IgD-negative memory B cell (primary cell): Measurements from ENCODE around the gene KIF4A. TPM values are rescaled to one million over a fixed set of nuclear protein-coding genes. Genes with fewer than 3 reads are reported as not detected.

Experiments used
- H3K27ac Mint-ChIP-seq, 3 donors: one replicate each; pipeline ENCODE4 v1.8.0; 2020 to 2022; ENCODE audit warnings: mild to moderate bottlenecking in 3 of 3, mixed read lengths in 3 of 3, moderate library complexity in 1 of 3
- H3K27me3 Mint-ChIP-seq: one replicate; pipeline ENCODE4 v1.8.0; 2021; ENCODE audit warnings: mixed read lengths
- H3K36me3 Mint-ChIP-seq: one replicate; pipeline ENCODE4 v1.8.0; 2020; ENCODE audit warnings: mild to moderate bottlenecking, mixed read lengths
- H3K4me1 Mint-ChIP-seq, 3 donors: one replicate each; pipeline ENCODE4 v1.8.0; 2020 to 2022; ENCODE audit warnings: mixed read lengths in 3 of 3, mild to moderate bottlenecking in 1 of 3
- H3K4me3 Mint-ChIP-seq, 4 donors: one replicate each; pipeline ENCODE4 v1.8.0; 2020 to 2022; ENCODE audit warnings: mild to moderate bottlenecking in 4 of 4, mixed read lengths in 4 of 4, moderate library complexity in 3 of 4
- H3K9me3 Mint-ChIP-seq, 3 donors: one replicate each; pipeline ENCODE4 v1.8.0; 2020 to 2021; ENCODE audit warnings: mixed read lengths in 3 of 3, mild to moderate bottlenecking in 1 of 3
- polyA plus RNA-seq: library from polyadenylated mRNA; unstranded; fragments of 300-500 nt; fragmentation: Illumina TruSeq; gene quantifications from one replicate; pipeline ENCODE4 v1.2.3, GENCODE V29; 2021

KIF4A gene
- polyA plus RNA-seq, 1 donor from 2014 or later: not detected

- Mint-ChIP-seq H3K4me1 (peaks cover 3 to 6% (median 4%) of the 10 kb centered on the region in 3 donors), H3K4me3 (peak overlapping the region; percentile 91 to 98 (median 96)), H3K27me3 (peaks cover 2% of the 10 kb centered on the region), H3K9me3 (no peaks in the 10 kb centered on the region), H3K36me3 (no peaks in the 10 kb centered on the region), H3K27ac (peak overlapping the region in 2 of 3 donors; percentile 44 to 59)
These were observed 145.1 kb downstream of the KIF4A start for GRCh38 chrX:70434914-70435586.

- Mint-ChIP-seq H3K27ac (no peak overlapping the region), H3K9me3 (no peaks in the 10 kb centered on the region), H3K27me3 (peaks cover 3% of the 10 kb centered on the region), H3K4me1 (peaks cover 3 to 6% (median 4%) of the 10 kb centered on the region in 3 donors), H3K4me3 (peak overlapping the region in 2 of 4 donors; percentile 72 to 77), H3K36me3 (peaks cover 2% of the 10 kb centered on the region)
These were observed 146.4 kb downstream of the KIF4A start for GRCh38 chrX:70436343-70436742.

- Mint-ChIP-seq H3K36me3 (peaks cover 6% of the 10 kb centered on the region), H3K9me3 (no peaks in the 10 kb centered on the region), H3K4me1 (peaks cover 3 to 6% (median 4%) of the 10 kb centered on the region in 3 donors), H3K27me3 (peaks cover 4% of the 10 kb centered on the region), H3K4me3 (peak overlapping the region in 1 of 4 donors; percentile 77), H3K27ac (no peak overlapping the region)
These were observed 147.1 kb downstream of the KIF4A start for GRCh38 chrX:70437011-70437410.

- H3K36me3 Mint-ChIP-seq: peaks cover 6% of the 10 kb centered on the region
- no peaks in the 10 kb centered on the region for H3K9me3 Mint-ChIP-seq
- H3K27me3 Mint-ChIP-seq: peaks cover 10% of the 10 kb centered on the region
- H3K4me1 Mint-ChIP-seq: peaks cover 3 to 6% (median 4%) of the 10 kb centered on the region in 3 donors
- H3K4me3 Mint-ChIP-seq: peak overlapping the region in 1 of 4 donors; percentile 21
- peak overlapping the region in 1 of 3 donors; percentile 27 for H3K27ac Mint-ChIP-seq
These were observed 148.2 kb downstream of the KIF4A start for GRCh38 chrX:70437921-70438665.

GRCh38 chrX:70439016-70439415 is 149.1 kb downstream of the KIF4A start:
- H3K36me3 Mint-ChIP-seq: peaks cover 6% of the 10 kb centered on the region
- H3K4me3 Mint-ChIP-seq: no peak overlapping the region
- H3K4me1 Mint-ChIP-seq: peaks cover 0 to 3% (median under 1%) of the 10 kb centered on the region in 3 donors
- H3K9me3 Mint-ChIP-seq: no peaks in the 10 kb centered on the region
- H3K27me3 Mint-ChIP-seq: peaks cover 16% of the 10 kb centered on the region
- no peak overlapping the region for H3K27ac Mint-ChIP-seq

GRCh38 chrX:70442224-70442623 is 152.3 kb downstream of the KIF4A start:
- Mint-ChIP-seq H3K36me3 (peaks cover 6% of the 10 kb centered on the region), H3K9me3 (no peaks in the 10 kb centered on the region), H3K4me1 (peaks cover 0 to 3% (median 0%) of the 10 kb centered on the region in 3 donors), H3K4me3 (no peak overlapping the region), H3K27ac (peak overlapping the region in 1 of 3 donors; percentile 36), H3K27me3 (peaks cover 19% of the 10 kb centered on the region)

GRCh38 chrX:70444326-70444945 is 154.5 kb downstream of the KIF4A start, which contains the start of gene DLG3:
DLG3 (plus strand) TSS chrX:70444835; CDS start chrX:70445202, 367 bp downstream.
- H3K27ac Mint-ChIP-seq: no peak within 1 kb of the TSS

GRCh38 chrX:70444946-70445656 is 155.2 kb downstream of the KIF4A start:
- peaks cover 19% of the 10 kb centered on the region for H3K27me3 Mint-ChIP-seq
- peak overlapping the region; percentile 12 to 87 (median 78) for H3K4me3 Mint-ChIP-seq
- H3K9me3 Mint-ChIP-seq: no peaks in the 10 kb centered on the region
- no peaks in the 10 kb centered on the region for H3K4me1 Mint-ChIP-seq
- H3K36me3 Mint-ChIP-seq: peaks cover 6% of the 10 kb centered on the region
- no peak overlapping the region for H3K27ac Mint-ChIP-seq

More at GRCh38 chrX:70444326-70444945, 154.5 kb downstream of the KIF4A start, which contains the start of gene DLG3:
- Mint-ChIP-seq H3K36me3 (peaks cover 6% of the 10 kb centered on the region), H3K9me3 (no peaks in the 10 kb centered on the region), H3K4me1 (no peaks in the 10 kb centered on the region), H3K27me3 (peaks cover 19% of the 10 kb centered on the region), H3K4me3 (peak within 1 kb of the TSS; percentile 12 to 87 (median 78))

- Mint-ChIP-seq H3K36me3 (peaks cover 4% of the 10 kb centered on the region), H3K27ac (no peak overlapping the region), H3K9me3 (no peaks in the 10 kb centered on the region), H3K4me1 (no peaks in the 10 kb centered on the region), H3K27me3 (peaks cover 18% of the 10 kb centered on the region), H3K4me3 (no peak overlapping the region)
These were observed 156.0 kb downstream of the KIF4A start for GRCh38 chrX:70445951-70446350.

GRCh38 chrX:70446380-70447350 is 156.8 kb downstream of the KIF4A start:
- H3K36me3 Mint-ChIP-seq: peaks cover under 1% of the 10 kb centered on the region
- no peaks in the 10 kb centered on the region for H3K4me1 Mint-ChIP-seq
- H3K27ac Mint-ChIP-seq: no peak overlapping the region
- H3K4me3 Mint-ChIP-seq: no peak overlapping the region
- H3K27me3 Mint-ChIP-seq: peaks cover 18% of the 10 kb centered on the region
- no peaks in the 10 kb centered on the region for H3K9me3 Mint-ChIP-seq

- H3K4me1 Mint-ChIP-seq: peaks cover 4 to 19% (median 13%) of the 10 kb centered on the region in 3 donors
- no peak overlapping the region for H3K27ac Mint-ChIP-seq
- H3K27me3 Mint-ChIP-seq: peaks cover 4% of the 10 kb centered on the region
- H3K4me3 Mint-ChIP-seq: no peak overlapping the region
- H3K9me3 Mint-ChIP-seq: no peaks in the 10 kb centered on the region
- no peaks in the 10 kb centered on the region for H3K36me3 Mint-ChIP-seq
These were observed 159.6 kb downstream of the KIF4A start for GRCh38 chrX:70449457-70449966.

GRCh38 chrX:70452143-70452733 is 162.3 kb downstream of the KIF4A start:
- Mint-ChIP-seq H3K4me3 (peak overlapping the region; percentile 75 to 97 (median 90)), H3K36me3 (no peaks in the 10 kb centered on the region), H3K27ac (peak overlapping the region in 1 of 3 donors; percentile 80), H3K4me1 (peaks cover 15 to 31% (median 25%) of the 10 kb centered on the region in 3 donors), H3K9me3 (no peaks in the 10 kb centered on the region), H3K27me3 (peaks cover 2% of the 10 kb centered on the region)

GRCh38 chrX:70453024-70453618 is 163.2 kb downstream of the KIF4A start:
- no peaks in the 10 kb centered on the region for H3K36me3 Mint-ChIP-seq
- H3K27me3 Mint-ChIP-seq: peaks cover 2% of the 10 kb centered on the region
- peaks cover 15 to 31% (median 25%) of the 10 kb centered on the region in 3 donors for H3K4me1 Mint-ChIP-seq
- H3K27ac Mint-ChIP-seq: peak overlapping the region in 2 of 3 donors; percentile 23 to 80
- peak overlapping the region; percentile 67 to 94 (median 79) for H3K4me3 Mint-ChIP-seq
- H3K9me3 Mint-ChIP-seq: no peaks in the 10 kb centered on the region
